GM10266 (cell line): Measurements from ENCODE around the gene EBI3.

ENCODE experiments used
- DNase-seq: peaks from one replicate; pipeline ENCODE4 v3.0.0; 2012; ENCODE audit errors: extremely low spot score
- CTCF ChIP-seq: IDR thresholded peaks from 2 replicates; pipeline ENCODE4 v1.5.1; 2012; ENCODE audit warnings: mild to moderate bottlenecking, low read depth; ENCODE audit not compliant: control insufficient read depth, insufficient read depth; ENCODE audit errors: missing control alignments

The EBI3 gene

GRCh38 chr19:4197228-4197624 is 32.1 kb upstream of the EBI3 start:
- DNase-seq, result no peak
- no peak for TF ChIP-seq CTCF

- DNase-seq, result peak; percentile 62
- no peak for TF ChIP-seq CTCF
These were observed 31.5 kb upstream of the EBI3 start for GRCh38 chr19:4197625-4198466.

GRCh38 chr19:4198467-4199126 is 30.7 kb upstream of the EBI3 start:
- no peak for TF ChIP-seq CTCF
- DNase-seq, result no peak

GRCh38 chr19:4199699-4200293 is 29.5 kb upstream of the EBI3 start:
- DNase-seq, result no peak
- no peak for TF ChIP-seq CTCF

- DNase-seq, result no peak
- TF ChIP-seq CTCF, result no peak
These were observed 28.3 kb upstream of the EBI3 start for GRCh38 chr19:4200940-4201542.

GRCh38 chr19:4201798-4202197 is 27.5 kb upstream of the EBI3 start:
- no peak for DNase-seq
- no peak for TF ChIP-seq CTCF
